Spleen (tissue), 7 donors: Measurements from ENCODE around the gene NEBL.

Source experiments
- CTCF ChIP-seq, 11 experiments: fragments of 200-600 bp in 7 of 11; fragments of 450-650 bp in 4 of 11; sonication (generic) in 4 of 11; IDR thresholded peaks in 8 of 11; conservative IDR thresholded peaks in 3 of 11; 1 replicate in 7 of 11; 2 replicates in 4 of 11; pipeline versions ENCODE4 v1.4.0 to v1.8.0; 2016 to 2021; ENCODE audit warnings: antibody characterized with exemption in 11 of 11, inconsistent platforms in 4 of 11, mild to moderate bottlenecking in 1 of 11
- POLR2A ChIP-seq, 3 donors: fragments of 450-650 bp; IDR thresholded peaks; one replicate each; pipeline ENCODE4 v1.5.1; 2017; ENCODE audit warnings: antibody characterized with exemption in 3 of 3, mild to moderate bottlenecking in 1 of 3
- donor health status: DM: no; HTN: no; CAD: no; lungs with moderate emphysema.
- donor health status: DM: no; HTN: no; CAD: no.
- donor health status: DM: no; HTN: no; CAD: no.

DNA sequence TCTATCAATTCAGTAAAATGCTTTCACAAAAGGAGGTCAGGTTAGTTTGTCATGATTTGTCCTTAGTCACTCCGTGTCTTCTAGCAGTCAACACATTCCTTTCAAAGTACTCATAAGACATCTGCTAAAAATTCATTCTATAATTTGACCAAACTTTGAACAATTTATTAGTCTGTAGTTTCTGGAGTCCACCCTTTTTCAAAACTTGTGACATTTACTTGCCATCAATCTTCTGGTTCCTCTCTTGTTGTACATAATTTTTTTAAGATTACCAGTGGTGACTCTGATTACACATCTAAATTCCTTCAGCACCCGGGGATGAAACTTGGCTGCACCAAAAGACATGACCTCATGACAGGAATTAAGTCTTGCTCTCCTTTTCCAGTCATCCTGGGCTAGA, 130.1 kb downstream of the NEBL start:
- no peak for TF ChIP-seq CTCF (IDR thresholded peaks at IDR 0.05 in 8 of 11, conservative IDR thresholded peaks at IDR 0.05 in 3 of 11)
- TF ChIP-seq POLR2A (IDR thresholded peaks at IDR 0.05), result no peak
